HCT116 (cell line): ENCODE measurements around the gene HERC2. TPM values are rescaled to one million over a fixed set of nuclear protein-coding genes. Genes with fewer than 3 reads are reported as not detected.

Experiments
- ATAC-seq: fragments of 200-7000 bp; cut with Tn5 transposase; 2 replicates; pipeline ENCODE4 v1.9.1; 2020; ENCODE audit warnings: mild to moderate bottlenecking, moderate library complexity
- BruUV-seq: library from RNA; stranded (reverse); fragments of 400-500 nt; replicated peaks from 2 replicates; lab custom pipeline; 2021; lab: Mats Ljungman, UMichigan
- CTCF ChIA-PET: fragments of 300-600 bp; sonication (Branson Sonifier 250); formaldehyde crosslinking; loops from one replicate; lab custom pipeline; 2021; ENCODE audit warnings: antibody characterized with exemption; lab: Charles Lee
- POLR2A ChIA-PET: fragments of 300-600, 350-600 bp; sonication (Branson Sonifier 250); formaldehyde crosslinking; loops from one replicate; lab custom pipeline; 2021; ENCODE audit warnings: antibody characterized with exemption; lab: Charles Lee
- RAD21 ChIA-PET, 2 experiments: fragments of 300-600 bp; sonication (Branson Sonifier 250); formaldehyde crosslinking; loops; one replicate each; lab custom pipeline; 2023; ENCODE audit warnings: low total read pairs in 2 of 2; ENCODE audit not compliant: uncharacterized antibody in 2 of 2, unreplicated experiment in 2 of 2, low non-redundant PET in 1 of 2; lab: Charles Lee
- DNase-seq: peaks from one replicate; pipeline ENCODE4 v3.0.0-alpha.2; 2010; ENCODE audit warnings: low read depth, low spot score
- H2AFZ ChIP-seq: fragments of 200-600 bp; shearing (Covaris generic), sonication (generic); 2 replicates; pipeline ENCODE4 v1.6.1; 2017; ENCODE audit warnings: low read depth, mixed run types, mixed read lengths, antibody characterized with exemption, low read length; ENCODE audit not compliant: poor library complexity, severe bottlenecking
- H3K27ac ChIP-seq: 2 replicates; pipeline ENCODE4 v1.5.1; 2012; ENCODE audit warnings: low read depth, low read length
- H3K27me3 ChIP-seq: fragments of 200-600 bp; sonication (generic); 2 replicates; pipeline ENCODE4 v1.6.1; 2016; ENCODE audit warnings: mixed run types, low read length, mixed read lengths; ENCODE audit not compliant: insufficient read depth
- H3K36me3 ChIP-seq, 2 experiments: fragments of 200-500 bp in 1 of 2; fragments of 200-600 bp in 1 of 2; sonication (Bioruptor generic) in 1 of 2; sonication (generic) in 1 of 2; 2 replicates each; pipeline versions ENCODE4 v1.5.1 to v1.6.1; 2014 to 2016; ENCODE audit warnings: low read length in 2 of 2, inconsistent platforms in 1 of 2, mixed read lengths in 1 of 2, mixed run types in 1 of 2; ENCODE audit not compliant: insufficient read depth in 2 of 2, control insufficient read depth in 1 of 2
- H3K4me1 ChIP-seq, 2 experiments: fragments of 200-600 bp in 1 of 2; sonication (generic) in 1 of 2; 2 replicates each; pipeline versions ENCODE4 v1.5.1 to v1.6.1; 2012 to 2017; ENCODE audit warnings: low read length in 2 of 2, inconsistent platforms in 1 of 2, mild to moderate bottlenecking in 1 of 2, mixed read lengths in 1 of 2, mixed run types in 1 of 2, moderate library complexity in 1 of 2; ENCODE audit not compliant: insufficient read depth in 2 of 2, control insufficient read depth in 1 of 2
- H3K4me2 ChIP-seq: fragments of 200-600 bp; sonication (generic); 2 replicates; pipeline ENCODE4 v1.6.1; 2017; ENCODE audit warnings: mixed run types, low read length, mixed read lengths
- H3K4me3 ChIP-seq, 2 experiments: fragments of 200-600 bp in 1 of 2; sonication (generic) in 1 of 2; replicated peaks in 1 of 2; 2 replicates each; pipeline ENCODE4 v1.5.1; 2011 to 2016; ENCODE audit warnings: low read length in 2 of 2, control low read depth in 1 of 2, low read depth in 1 of 2, mild to moderate bottlenecking in 1 of 2, mixed read lengths in 1 of 2, mixed run types in 1 of 2
- H3K79me2 ChIP-seq: fragments of 200-600 bp; sonication (generic); 2 replicates; pipeline ENCODE4 v1.6.1; 2017; ENCODE audit warnings: mild to moderate bottlenecking, mixed run types, low read length, moderate library complexity, mixed read lengths; ENCODE audit not compliant: insufficient read depth
- H3K9ac ChIP-seq: fragments of 200-600 bp; sonication (generic); 2 replicates; pipeline ENCODE4 v1.6.1; 2016; ENCODE audit warnings: low read length, mixed read lengths
- H3K9me2 ChIP-seq: fragments of 200-600 bp; sonication (generic), shearing (Covaris generic); 2 replicates; pipeline ENCODE4 v1.6.1; 2017; ENCODE audit warnings: mixed run types, mild to moderate bottlenecking, moderate library complexity; ENCODE audit not compliant: insufficient read depth
- H3K9me3 ChIP-seq, 2 experiments: fragments of 200-500 bp in 1 of 2; fragments of 200-600 bp in 1 of 2; sonication (Bioruptor generic) in 1 of 2; sonication (generic) in 1 of 2; 2 replicates each; pipeline ENCODE4 v1.6.1; 2014 to 2017; ENCODE audit warnings: low read length in 2 of 2, mixed read lengths in 2 of 2, inconsistent platforms in 1 of 2, low read depth in 1 of 2, mild to moderate bottlenecking in 1 of 2, mixed run types in 1 of 2, moderate library complexity in 1 of 2; ENCODE audit not compliant: control insufficient read depth in 1 of 2, insufficient read depth in 1 of 2
- H4K20me1 ChIP-seq: fragments of 200-600 bp; sonication (generic), shearing (Covaris generic); 2 replicates; pipeline ENCODE4 v1.6.1; 2017; ENCODE audit warnings: mixed run types, mild to moderate bottlenecking, moderate library complexity; ENCODE audit not compliant: insufficient read depth
- CEBPB ChIP-seq: IDR thresholded peaks from 2 replicates; pipeline ENCODE4 v1.6.1; 2012; ENCODE audit warnings: low read depth
- EZH2phosphoT487 ChIP-seq: fragments of 200-600 bp; IDR thresholded peaks from 2 replicates; pipeline ENCODE4 v1.6.1; 2018; ENCODE audit warnings: antibody characterized with exemption, borderline replicate concordance
- POLR2AphosphoS5 ChIP-seq: IDR thresholded peaks from 2 replicates; pipeline ENCODE4 v1.6.1; 2011; ENCODE audit warnings: mild to moderate bottlenecking, low read depth, low read length, moderate library complexity
- RAD21 ChIP-seq: IDR thresholded peaks from 2 replicates; pipeline ENCODE4 v1.6.1; 2012; ENCODE audit warnings: low read depth, mild to moderate bottlenecking
- SIN3A ChIP-seq: IDR thresholded peaks from 2 replicates; pipeline ENCODE4 v1.6.1; 2012; ENCODE audit warnings: low read depth
- TCF7L2 ChIP-seq: IDR thresholded peaks from 2 replicates; pipeline ENCODE4 v1.7.0; 2011; ENCODE audit warnings: borderline replicate concordance, inconsistent platforms; ENCODE audit not compliant: insufficient read depth, insufficient read length; ENCODE audit errors: extremely low read depth
- intact Hi-C: fragments of 100-400 bp; cut with micrococcal nuclease; formaldehyde crosslinking; loops from 2 replicates; pipeline ENCODE4 v1.10.0; 2022
- total RNA-seq: library from RNA; stranded (reverse); gene quantifications from one replicate; pipeline ENCODE4 v1.2.1, GENCODE V29; 2021; ENCODE audit not compliant: unreplicated experiment
- TF ChIP-seq, protein P1 (sequence below): IDR thresholded peaks from 2 replicates; pipeline ENCODE4 v1.6.1; 2012
- TF ChIP-seq, protein P2 (sequence below): IDR thresholded peaks from 2 replicates; pipeline ENCODE4 v1.6.1; 2011; ENCODE audit warnings: mild to moderate bottlenecking, low read length, moderate library complexity; ENCODE audit not compliant: insufficient replicate concordance; ENCODE audit errors: extremely low read depth
- TF ChIP-seq, protein P3 (sequence below): IDR thresholded peaks from 2 replicates; pipeline ENCODE4 v1.6.1; 2012; ENCODE audit warnings: low read depth
- TF ChIP-seq, protein P4 (sequence below), 3 experiments: fragments of 200-600 bp in 1 of 3; sonication (generic) in 1 of 3; IDR thresholded peaks in 2 of 3; conservative IDR thresholded peaks in 1 of 3; 2 replicates each; pipeline ENCODE4 v1.5.1; 2012 to 2017; ENCODE audit warnings: low read depth in 2 of 3, low read length in 2 of 3, antibody characterized with exemption in 1 of 3, borderline replicate concordance in 1 of 3, control low read depth in 1 of 3, mild to moderate bottlenecking in 1 of 3, mixed read lengths in 1 of 3, mixed run types in 1 of 3, moderate library complexity in 1 of 3; ENCODE audit not compliant: insufficient read depth in 1 of 3

HERC2 gene
- total RNA-seq, 1 experiment from 2014 or later, result 55.5 TPM

DNA sequence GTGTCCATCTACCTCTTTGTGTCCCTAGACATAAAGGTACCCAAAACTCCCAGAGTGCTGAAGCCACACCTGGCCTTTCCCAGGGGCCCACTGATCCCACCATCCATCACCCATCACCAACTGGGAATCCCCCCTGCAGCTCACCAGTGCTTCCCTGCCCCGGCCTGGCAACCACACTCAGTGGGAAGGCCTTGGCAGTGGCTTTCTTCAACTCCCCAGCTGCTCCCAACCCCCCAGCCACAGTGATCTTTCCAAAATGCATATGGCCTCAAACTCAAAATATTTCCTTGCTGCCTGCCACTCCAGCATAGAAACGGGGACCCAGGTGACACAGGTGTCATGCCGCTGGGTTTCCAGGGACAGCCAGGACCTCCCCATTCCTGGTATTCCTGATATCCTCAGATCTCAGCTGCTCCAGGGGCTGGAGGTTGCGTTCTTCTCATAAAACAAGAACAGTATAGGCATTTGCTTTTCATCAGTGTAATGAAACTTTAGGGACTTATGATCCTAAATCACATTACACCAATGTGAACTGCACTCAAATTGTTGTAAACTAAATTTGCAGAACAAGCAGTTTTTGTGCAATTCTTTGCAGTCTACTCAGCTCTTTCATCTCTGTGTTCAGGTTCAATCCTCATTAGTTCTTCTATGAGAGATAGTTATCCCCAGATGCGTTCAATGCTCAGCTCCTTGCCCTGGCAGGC lies 224.2 kb downstream of the HERC2 start:
- Histone ChIP-seq H3K27me3 (no peaks in the 10 kb centered on the region), H3K9me2 (no peaks in the 10 kb centered on the region), H2AFZ (no peak overlapping the region), H4K20me1 (no peaks in the 10 kb centered on the region), H3K4me3 (no peak overlapping the region), H3K9me3 (no peaks in the 10 kb centered on the region), H3K9ac (no peak overlapping the region), H3K4me1 (peaks cover 3 to 9% of the 10 kb centered on the region in 2 experiments; a peak in 3 of 4 replicates), H3K27ac (no peak overlapping the region), H3K79me2 (no peaks in the 10 kb centered on the region), H3K36me3 (no peaks in the 10 kb centered on the region), H3K4me2 (no peak overlapping the region)
- CTCF ChIA-PET, result no interaction called here
- no peak for ATAC-seq
- RAD21 ChIA-PET, result no interaction called here
- intact Hi-C loops, result no loop called here
- POLR2A ChIA-PET, result no interaction called here
- DNase-seq, result no peak
- no TSS peak for BruUV-seq
- TF ChIP-seq RAD21 (no peak), POLR2AphosphoS5 (no peak), TCF7L2 (no peak), CEBPB (no peak), SIN3A (no peak), EZH2phosphoT487 (no peak)
- TF ChIP-seq, protein P1, sequence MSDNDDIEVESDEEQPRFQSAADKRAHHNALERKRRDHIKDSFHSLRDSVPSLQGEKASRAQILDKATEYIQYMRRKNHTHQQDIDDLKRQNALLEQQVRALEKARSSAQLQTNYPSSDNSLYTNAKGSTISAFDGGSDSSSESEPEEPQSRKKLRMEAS, result no peak
- TF ChIP-seq, protein P2, sequence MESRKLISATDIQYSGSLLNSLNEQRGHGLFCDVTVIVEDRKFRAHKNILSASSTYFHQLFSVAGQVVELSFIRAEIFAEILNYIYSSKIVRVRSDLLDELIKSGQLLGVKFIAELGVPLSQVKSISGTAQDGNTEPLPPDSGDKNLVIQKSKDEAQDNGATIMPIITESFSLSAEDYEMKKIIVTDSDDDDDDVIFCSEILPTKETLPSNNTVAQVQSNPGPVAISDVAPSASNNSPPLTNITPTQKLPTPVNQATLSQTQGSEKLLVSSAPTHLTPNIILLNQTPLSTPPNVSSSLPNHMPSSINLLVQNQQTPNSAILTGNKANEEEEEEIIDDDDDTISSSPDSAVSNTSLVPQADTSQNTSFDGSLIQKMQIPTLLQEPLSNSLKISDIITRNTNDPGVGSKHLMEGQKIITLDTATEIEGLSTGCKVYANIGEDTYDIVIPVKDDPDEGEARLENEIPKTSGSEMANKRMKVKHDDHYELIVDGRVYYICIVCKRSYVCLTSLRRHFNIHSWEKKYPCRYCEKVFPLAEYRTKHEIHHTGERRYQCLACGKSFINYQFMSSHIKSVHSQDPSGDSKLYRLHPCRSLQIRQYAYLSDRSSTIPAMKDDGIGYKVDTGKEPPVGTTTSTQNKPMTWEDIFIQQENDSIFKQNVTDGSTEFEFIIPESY, result no peak
- TF ChIP-seq, protein P3, sequence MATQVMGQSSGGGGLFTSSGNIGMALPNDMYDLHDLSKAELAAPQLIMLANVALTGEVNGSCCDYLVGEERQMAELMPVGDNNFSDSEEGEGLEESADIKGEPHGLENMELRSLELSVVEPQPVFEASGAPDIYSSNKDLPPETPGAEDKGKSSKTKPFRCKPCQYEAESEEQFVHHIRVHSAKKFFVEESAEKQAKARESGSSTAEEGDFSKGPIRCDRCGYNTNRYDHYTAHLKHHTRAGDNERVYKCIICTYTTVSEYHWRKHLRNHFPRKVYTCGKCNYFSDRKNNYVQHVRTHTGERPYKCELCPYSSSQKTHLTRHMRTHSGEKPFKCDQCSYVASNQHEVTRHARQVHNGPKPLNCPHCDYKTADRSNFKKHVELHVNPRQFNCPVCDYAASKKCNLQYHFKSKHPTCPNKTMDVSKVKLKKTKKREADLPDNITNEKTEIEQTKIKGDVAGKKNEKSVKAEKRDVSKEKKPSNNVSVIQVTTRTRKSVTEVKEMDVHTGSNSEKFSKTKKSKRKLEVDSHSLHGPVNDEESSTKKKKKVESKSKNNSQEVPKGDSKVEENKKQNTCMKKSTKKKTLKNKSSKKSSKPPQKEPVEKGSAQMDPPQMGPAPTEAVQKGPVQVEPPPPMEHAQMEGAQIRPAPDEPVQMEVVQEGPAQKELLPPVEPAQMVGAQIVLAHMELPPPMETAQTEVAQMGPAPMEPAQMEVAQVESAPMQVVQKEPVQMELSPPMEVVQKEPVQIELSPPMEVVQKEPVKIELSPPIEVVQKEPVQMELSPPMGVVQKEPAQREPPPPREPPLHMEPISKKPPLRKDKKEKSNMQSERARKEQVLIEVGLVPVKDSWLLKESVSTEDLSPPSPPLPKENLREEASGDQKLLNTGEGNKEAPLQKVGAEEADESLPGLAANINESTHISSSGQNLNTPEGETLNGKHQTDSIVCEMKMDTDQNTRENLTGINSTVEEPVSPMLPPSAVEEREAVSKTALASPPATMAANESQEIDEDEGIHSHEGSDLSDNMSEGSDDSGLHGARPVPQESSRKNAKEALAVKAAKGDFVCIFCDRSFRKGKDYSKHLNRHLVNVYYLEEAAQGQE, result no peak
- TF ChIP-seq, protein P4, sequence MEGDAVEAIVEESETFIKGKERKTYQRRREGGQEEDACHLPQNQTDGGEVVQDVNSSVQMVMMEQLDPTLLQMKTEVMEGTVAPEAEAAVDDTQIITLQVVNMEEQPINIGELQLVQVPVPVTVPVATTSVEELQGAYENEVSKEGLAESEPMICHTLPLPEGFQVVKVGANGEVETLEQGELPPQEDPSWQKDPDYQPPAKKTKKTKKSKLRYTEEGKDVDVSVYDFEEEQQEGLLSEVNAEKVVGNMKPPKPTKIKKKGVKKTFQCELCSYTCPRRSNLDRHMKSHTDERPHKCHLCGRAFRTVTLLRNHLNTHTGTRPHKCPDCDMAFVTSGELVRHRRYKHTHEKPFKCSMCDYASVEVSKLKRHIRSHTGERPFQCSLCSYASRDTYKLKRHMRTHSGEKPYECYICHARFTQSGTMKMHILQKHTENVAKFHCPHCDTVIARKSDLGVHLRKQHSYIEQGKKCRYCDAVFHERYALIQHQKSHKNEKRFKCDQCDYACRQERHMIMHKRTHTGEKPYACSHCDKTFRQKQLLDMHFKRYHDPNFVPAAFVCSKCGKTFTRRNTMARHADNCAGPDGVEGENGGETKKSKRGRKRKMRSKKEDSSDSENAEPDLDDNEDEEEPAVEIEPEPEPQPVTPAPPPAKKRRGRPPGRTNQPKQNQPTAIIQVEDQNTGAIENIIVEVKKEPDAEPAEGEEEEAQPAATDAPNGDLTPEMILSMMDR (IDR thresholded peaks at IDR 0.05 in 2 of 3, conservative IDR thresholded peaks at IDR 0.05 in 1 of 3; ENCODE audit: borderline replicate concordance in 1 of 3, insufficient read depth in 1 of 3, low read depth in 2 of 3, low read length in 2 of 3), result no peak
